Lower leg skin (tissue), 3 donors: ENCODE data around the gene NPEPPS.
"Not testable (repeated sequence)": the region's sequence is repeated elsewhere in the genome, so short reads cannot be mapped to it uniquely, and the experiment has no call there.

Experiments
- CTCF ChIP-seq, 3 donors: fragments of 450-650 bp; IDR thresholded peaks; one replicate each; pipeline ENCODE4 v1.5.1; 2016; ENCODE audit warnings: antibody characterized with exemption in 3 of 3, mild to moderate bottlenecking in 3 of 3, moderate library complexity in 2 of 3
- POLR2A ChIP-seq, 2 donors: fragments of 450-650 bp; IDR thresholded peaks; one replicate each; pipeline ENCODE4 v1.6.1; 2016 to 2017; ENCODE audit warnings: antibody characterized with exemption in 2 of 2, mild to moderate bottlenecking in 1 of 2, moderate library complexity in 1 of 2

GRCh38 chr17:47562406-47562705, 31.4 kb downstream of the NPEPPS start:
- TF ChIP-seq CTCF, POLR2A (IDR thresholded peaks at IDR 0.05): not testable (repeated sequence)
